Right lobe of liver (tissue), 6 donors: Measurements from ENCODE around the gene TLE6. TPM values are rescaled to one million over a fixed set of nuclear protein-coding genes. Genes with fewer than 3 reads are reported as not detected.
"Not testable (repeated sequence)": the region's sequence is repeated elsewhere in the genome, so short reads cannot be mapped to it uniquely, and the experiment has no call there.

ENCODE experiments used
- ATAC-seq, 4 donors: fragments of 200-7000 bp; cut with Tn5 transposase; one replicate each; pipeline ENCODE4 v1.9.1; 2020; ENCODE audit warnings: mild to moderate bottlenecking in 4 of 4, moderate library complexity in 4 of 4
- DNase-seq, 3 donors: peaks; one replicate each; pipeline ENCODE4 v3.0.0-alpha.2; 2020
- H3K27ac ChIP-seq, 3 donors: fragments of 200-600 bp; one replicate each; pipeline ENCODE4 v1.8.0; 2022
- H3K27me3 ChIP-seq, 2 donors: fragments of 200-600 bp; one replicate each; pipeline ENCODE4 v1.8.0; 2022
- H3K36me3 ChIP-seq, 4 donors: fragments of 200-600 bp; sonication (generic) in 1 of 4; one replicate each; pipeline versions ENCODE4 v1.5.1 to v1.8.0; 2017 to 2022; ENCODE audit warnings: control low read depth in 1 of 4
- H3K4me1 ChIP-seq, 4 donors: fragments of 200-600 bp; sonication (generic) in 1 of 4; one replicate each; pipeline versions ENCODE4 v1.5.1 to v1.8.0; 2017 to 2022; ENCODE audit warnings: control low read depth in 1 of 4
- H3K4me3 ChIP-seq, 3 donors: fragments of 200-600 bp; one replicate each; pipeline ENCODE4 v1.8.0; 2022
- H3K9me3 ChIP-seq, 4 donors: fragments of 200-600 bp; sonication (generic) in 1 of 4; one replicate each; pipeline versions ENCODE4 v1.5.1 to v1.8.0; 2017 to 2022; ENCODE audit warnings: control low read depth in 1 of 4
- POLR2A ChIP-seq: fragments of 450-650 bp; IDR thresholded peaks from one replicate; pipeline ENCODE4 v1.6.1; 2017; ENCODE audit warnings: antibody characterized with exemption, mild to moderate bottlenecking
- WGBS: methylation state at CpG from one replicate; pipeline ENCODE4 v1.1.6; 2018; ENCODE audit warnings: low coverage, low lambda C conversion rate; ENCODE audit not compliant: insufficient coverage; ENCODE audit errors: missing lambda C conversion rate; 5-methylcytosine and 5-hydroxymethylcytosine counted together
- intact Hi-C, 2 donors: fragments of 100-400 bp; cut with DNase I; formaldehyde crosslinking; loops; one replicate each; pipeline versions ENCODE4 v1.11.2 to v1.14.1; 2022
- total RNA-seq, 6 experiments: library from RNA; depleted of rRNA in 2 of 6; stranded (reverse); fragments of >200 nt in 2 of 6; fragmentation: NEBNext Ultra II Directional in 3 of 6; extraction: Animal tissue kit (Norgen Biotek cat#: 25700) in 3 of 6; gene quantifications; one replicate each; pipeline versions ENCODE4 v1.1.0 to v1.2.4, GENCODE V29; 2016 to 2023
- TF ChIP-seq, protein P1 (sequence below), 4 donors: fragments of 200-600 bp in 3 of 4; fragments of 450-650 bp in 1 of 4; IDR thresholded peaks; one replicate each; pipeline versions ENCODE4 v1.5.1 to v1.8.0; 2016 to 2022; ENCODE audit warnings: antibody characterized with exemption in 4 of 4, mild to moderate bottlenecking in 2 of 4
- donor health status: DM: no; HTN: yes; CAD: no.
- donor health status: DM: no; HTN: no; CAD: no.
- donor health status: DM: no; HTN: no; CAD: no.
- donor health status: DM: no; HTN: yes; CAD: no.
- donor health status: DM: no; HTN: yes; CAD: no.

TLE6 gene
- total RNA-seq, 6 experiments from 2014 or later = 2.3 to 8.9 (median 4.6) TPM

DNA sequence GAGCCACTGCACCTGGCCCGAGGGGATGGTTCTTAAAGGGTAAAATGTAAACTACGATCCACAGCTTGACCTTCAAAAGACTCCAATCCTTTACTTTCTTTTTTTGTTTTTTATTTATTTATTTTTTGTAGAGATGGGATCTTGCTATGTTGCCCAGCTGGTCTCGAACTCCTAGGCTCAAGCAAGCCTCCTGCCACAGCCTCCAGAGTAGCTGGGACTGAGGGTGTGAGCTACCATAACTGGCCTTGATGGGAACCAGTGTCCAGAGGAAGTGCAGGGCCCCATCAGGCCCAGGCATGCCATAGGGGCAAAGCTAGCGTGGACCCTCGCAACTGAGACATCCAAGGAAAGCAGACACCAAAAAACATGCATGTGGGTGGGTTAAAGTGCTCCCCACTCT is 14.2 kb upstream of the TLE6 start:
- Histone ChIP-seq H3K9me3 (no peaks in the 10 kb centered on the region), H3K27me3 (no peaks in the 10 kb centered on the region), H3K27ac (no peak overlapping the region), H3K4me3 (no peak overlapping the region), H3K4me1 (no peaks in the 10 kb centered on the region), H3K36me3 (no peaks in the 10 kb centered on the region)
- ATAC-seq (no peak), DNase-seq (no peak)
- 91% methylated on average over 4 of the region's 5 CpGs for WGBS
- intact Hi-C loops = loop anchor here in 1 of 2 donors (10.0 kb wide), 1 partner anchor 142 kb away; no protein-coding TSS in a partner anchor
- no peak for TF ChIP-seq POLR2A
- TF ChIP-seq, protein P1, sequence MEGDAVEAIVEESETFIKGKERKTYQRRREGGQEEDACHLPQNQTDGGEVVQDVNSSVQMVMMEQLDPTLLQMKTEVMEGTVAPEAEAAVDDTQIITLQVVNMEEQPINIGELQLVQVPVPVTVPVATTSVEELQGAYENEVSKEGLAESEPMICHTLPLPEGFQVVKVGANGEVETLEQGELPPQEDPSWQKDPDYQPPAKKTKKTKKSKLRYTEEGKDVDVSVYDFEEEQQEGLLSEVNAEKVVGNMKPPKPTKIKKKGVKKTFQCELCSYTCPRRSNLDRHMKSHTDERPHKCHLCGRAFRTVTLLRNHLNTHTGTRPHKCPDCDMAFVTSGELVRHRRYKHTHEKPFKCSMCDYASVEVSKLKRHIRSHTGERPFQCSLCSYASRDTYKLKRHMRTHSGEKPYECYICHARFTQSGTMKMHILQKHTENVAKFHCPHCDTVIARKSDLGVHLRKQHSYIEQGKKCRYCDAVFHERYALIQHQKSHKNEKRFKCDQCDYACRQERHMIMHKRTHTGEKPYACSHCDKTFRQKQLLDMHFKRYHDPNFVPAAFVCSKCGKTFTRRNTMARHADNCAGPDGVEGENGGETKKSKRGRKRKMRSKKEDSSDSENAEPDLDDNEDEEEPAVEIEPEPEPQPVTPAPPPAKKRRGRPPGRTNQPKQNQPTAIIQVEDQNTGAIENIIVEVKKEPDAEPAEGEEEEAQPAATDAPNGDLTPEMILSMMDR (IDR thresholded peaks at IDR 0.05) = no peak

DNA sequence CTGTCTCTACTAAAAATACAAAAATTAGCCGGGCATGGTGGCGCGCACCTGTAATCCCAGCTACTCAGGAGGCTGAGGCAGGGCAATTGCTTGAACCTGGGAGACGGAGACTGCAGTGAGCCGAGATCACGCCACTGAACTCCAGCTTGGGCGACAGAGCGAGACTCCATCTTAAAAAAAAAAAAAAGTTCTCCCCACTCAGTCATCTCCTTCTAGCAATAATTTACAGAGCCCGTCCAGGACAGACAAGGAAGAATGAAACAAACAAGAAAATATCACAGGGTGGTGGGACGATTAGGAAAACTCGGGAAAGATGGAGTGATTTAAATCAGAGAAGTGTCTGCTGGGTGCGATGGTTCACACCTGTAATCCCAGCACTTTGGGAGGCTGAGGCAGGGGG is 13.7 kb upstream of the TLE6 start:
- H3K36me3 ChIP-seq, H3K27ac ChIP-seq, H3K4me3 ChIP-seq, H3K27me3 ChIP-seq, H3K9me3 ChIP-seq, DNase-seq, H3K4me1 ChIP-seq, ATAC-seq: not testable (repeated sequence)
- 82% methylated on average over 11 of the region's 12 CpGs for WGBS
- intact Hi-C loops = loop anchor here in 1 of 2 donors (10.0 kb wide), 1 partner anchor 141 kb away; no protein-coding TSS in a partner anchor

DNA sequence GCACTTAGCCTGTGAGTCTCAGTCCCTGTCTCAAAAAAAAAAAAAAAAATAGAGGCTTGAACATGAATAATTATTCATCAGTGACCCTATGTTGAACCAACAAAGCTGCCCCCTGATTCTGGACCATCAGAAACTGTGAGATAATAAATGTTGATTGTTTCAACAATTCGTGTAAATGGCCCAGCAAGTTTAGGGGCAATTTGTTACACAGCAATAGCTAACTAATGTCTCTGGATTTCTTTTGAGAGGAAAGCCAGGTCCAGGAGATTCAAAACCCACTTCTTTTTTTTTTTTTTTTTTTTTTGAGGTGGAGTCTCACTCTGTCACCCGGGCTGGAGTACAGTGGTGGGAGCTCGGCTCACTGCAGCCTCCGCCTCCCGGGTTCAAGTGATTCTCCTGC is 12.5 kb upstream of the TLE6 start:
- Histone ChIP-seq H3K27me3 (no peaks in the 10 kb centered on the region), H3K9me3 (no peaks in the 10 kb centered on the region), H3K4me3 (no peak overlapping the region), H3K4me1 (peaks cover 0 to 12% (median 6%) of the 10 kb centered on the region in 4 donors), H3K36me3 (no peaks in the 10 kb centered on the region), H3K27ac (no peak overlapping the region)
- TF ChIP-seq POLR2A = no peak
- TF ChIP-seq, protein P1 (IDR thresholded peaks at IDR 0.05) = no peak
- WGBS = 79% methylated on average over 3 of the region's 5 CpGs
- intact Hi-C loops = loop anchor here in 1 of 2 donors (10.0 kb wide), 1 partner anchor 140 kb away; no protein-coding TSS in a partner anchor
- no peak for ATAC-seq
- DNase-seq = no peak

- H3K4me3 ChIP-seq = no peak overlapping the region
- TF ChIP-seq, protein P1 (IDR thresholded peaks at IDR 0.05) = no peak
- no peak for TF ChIP-seq POLR2A
- H3K4me1 ChIP-seq = peaks cover 0 to 12% (median 6%) of the 10 kb centered on the region in 4 donors
- intact Hi-C loops = loop anchor here in 1 of 2 donors (10.0 kb wide), 1 partner anchor 137 kb away; no protein-coding TSS in a partner anchor
- H3K27me3 ChIP-seq = no peaks in the 10 kb centered on the region
- no peaks in the 10 kb centered on the region for H3K36me3 ChIP-seq
- H3K27ac ChIP-seq = no peak overlapping the region
- H3K9me3 ChIP-seq = no peaks in the 10 kb centered on the region
- DNase-seq = no peak
- WGBS = 51% methylated on average over 5 of the region's 8 CpGs
- no peak for ATAC-seq
Observed at GRCh38 chr19:2967972-2968371, 9.4 kb upstream of the TLE6 start.

- no peaks in the 10 kb centered on the region for H3K27me3 ChIP-seq
- peak; percentile 60 to 68 (median 64) for ATAC-seq
- peak in 2 of 3 donors; percentile 48 to 64 for DNase-seq
- WGBS = 0% methylated on average over 2 of the region's 5 CpGs
- intact Hi-C loops = loop anchor here in 1 of 2 donors (10.0 kb wide), 1 partner anchor 136 kb away; no protein-coding TSS in a partner anchor
- H3K4me1 ChIP-seq = peaks cover 0 to 12% (median 6%) of the 10 kb centered on the region in 4 donors
- TF ChIP-seq, protein P1 (IDR thresholded peaks at IDR 0.05) = no peak
- no peak for TF ChIP-seq POLR2A
- no peaks in the 10 kb centered on the region for H3K36me3 ChIP-seq
- peak overlapping the region; percentile 9 to 39 (median 18) for H3K27ac ChIP-seq
- H3K9me3 ChIP-seq = no peaks in the 10 kb centered on the region
- H3K4me3 ChIP-seq = no peak overlapping the region
Observed at GRCh38 chr19:2969104-2969504, 8.3 kb upstream of the TLE6 start.
